ENCODE results near the gene SFXN5.

- TF ChIP-seq CTCF (conservative IDR thresholded peaks at IDR 0.05) (no peak), EZH2 (IDR thresholded peaks at IDR 0.05; ENCODE audit: low read depth) (no peak)
These were observed 77.6 kb downstream of the SFXN5 start for GRCh38 chr2:72993933-72994280.

All from PC-9 (cell line).